OCI-LY7 (cell line): Measurements from ENCODE around the gene KLK11. TPM values are rescaled to one million over a fixed set of nuclear protein-coding genes. Genes with fewer than 3 reads are reported as not detected.

ENCODE experiments used
- BruUV-seq: library from RNA; stranded (reverse); fragments of 400-500 nt; replicated peaks from 2 replicates; lab custom pipeline; 2021; lab: Mats Ljungman, UMichigan
- CTCF ChIA-PET: fragments of 300-600 bp; sonication (Branson Sonifier 250); formaldehyde crosslinking; loops from one replicate; lab custom pipeline; 2022; ENCODE audit warnings: antibody characterized with exemption; ENCODE audit not compliant: unreplicated experiment; lab: Charles Lee
- POLR2A ChIA-PET: fragments of 300-600 bp; sonication (Branson Sonifier 250); formaldehyde crosslinking; loops from one replicate; lab custom pipeline; 2022; ENCODE audit warnings: antibody characterized with exemption; lab: Charles Lee
- DNase-seq: peaks from one replicate; pipeline ENCODE4 v3.0.0-alpha.2; 2015; ENCODE audit warnings: low spot score
- H2AFZ ChIP-seq: fragments of 200-600 bp; sonication (generic), shearing (Covaris generic); 2 replicates; pipeline ENCODE4 v1.6.1; 2014; ENCODE audit warnings: mild to moderate bottlenecking, antibody characterized with exemption, low read length, moderate library complexity
- H3K27ac ChIP-seq: fragments of 200-600 bp; sonication (generic); 2 replicates; pipeline ENCODE4 v1.5.1; 2014; ENCODE audit warnings: mixed run types, low read depth, mild to moderate bottlenecking, moderate library complexity, low read length, inconsistent platforms; ENCODE audit not compliant: poor library complexity, severe bottlenecking
- H3K36me3 ChIP-seq: fragments of 200-600 bp; sonication (generic); 2 replicates; pipeline ENCODE4 v1.6.1; 2014; ENCODE audit warnings: mild to moderate bottlenecking, antibody characterized with exemption, low read length, moderate library complexity, mixed read lengths; ENCODE audit not compliant: insufficient read depth
- H3K4me1 ChIP-seq: fragments of 200-600 bp; sonication (generic); 2 replicates; pipeline ENCODE4 v1.5.1; 2014; ENCODE audit warnings: mild to moderate bottlenecking, low read length; ENCODE audit not compliant: insufficient read depth, poor library complexity, severe bottlenecking
- H3K4me2 ChIP-seq: fragments of 200-600 bp; sonication (generic); 2 replicates; pipeline ENCODE4 v1.6.1; 2014; ENCODE audit warnings: mild to moderate bottlenecking, low read length
- H3K4me3 ChIP-seq: fragments of 200-600 bp; sonication (generic); 2 replicates; pipeline ENCODE4 v1.5.1; 2014; ENCODE audit warnings: mild to moderate bottlenecking, low read depth, low read length; ENCODE audit not compliant: poor library complexity, severe bottlenecking
- H3K79me2 ChIP-seq: fragments of 200-600 bp; sonication (generic); 2 replicates; pipeline ENCODE4 v1.6.1; 2016; ENCODE audit warnings: low read depth, mild to moderate bottlenecking, low read length, moderate library complexity, mixed read lengths; ENCODE audit not compliant: insufficient read depth
- H3K9me2 ChIP-seq: fragments of 200-600 bp; sonication (generic); 2 replicates; pipeline ENCODE4 v1.6.1; 2016; ENCODE audit warnings: mild to moderate bottlenecking, low read length, mixed read lengths; ENCODE audit not compliant: insufficient read depth
- H3K9me3 ChIP-seq: fragments of 200-600 bp; sonication (generic); 2 replicates; pipeline ENCODE4 v1.6.1; 2014; ENCODE audit warnings: mild to moderate bottlenecking, mixed run types, low read length, mixed read lengths
- H4K20me1 ChIP-seq: fragments of 200-600 bp; sonication (generic); 2 replicates; pipeline ENCODE4 v1.6.1; 2014; ENCODE audit warnings: mild to moderate bottlenecking, antibody characterized with exemption, low read length, moderate library complexity, mixed read lengths; ENCODE audit not compliant: insufficient read depth
- EZH2phosphoT487 ChIP-seq: fragments of 200-600 bp; sonication (generic); IDR thresholded peaks from 2 replicates; pipeline ENCODE4 v1.6.1; 2018; ENCODE audit warnings: low read depth, borderline replicate concordance, mild to moderate bottlenecking, mixed run types, antibody characterized with exemption, low read length, moderate library complexity, mixed read lengths
- intact Hi-C: fragments of 100-400 bp; cut with micrococcal nuclease; formaldehyde crosslinking; loops from one replicate; pipeline ENCODE4 v1.10.0; 2022; ENCODE audit not compliant: unreplicated experiment
- total RNA-seq, 2 experiments: library from RNA; depleted of rRNA in 1 of 2; stranded (reverse); fragments of >200 nt in 1 of 2; shearing (Covaris generic) in 1 of 2; gene quantifications; 2 replicates each; pipeline ENCODE4 v1.2.3, GENCODE V29; 2014 to 2022
- TF ChIP-seq, protein P1 (sequence below): fragments of 200-600 bp; sonication (generic); conservative IDR thresholded peaks from 2 replicates; pipeline ENCODE4 v1.5.1; 2014; ENCODE audit warnings: mild to moderate bottlenecking, antibody characterized with exemption, low read length, moderate library complexity, mixed read lengths

KLK11 gene
- total RNA-seq, 2 experiments from 2014 or later = not detected

DNA sequence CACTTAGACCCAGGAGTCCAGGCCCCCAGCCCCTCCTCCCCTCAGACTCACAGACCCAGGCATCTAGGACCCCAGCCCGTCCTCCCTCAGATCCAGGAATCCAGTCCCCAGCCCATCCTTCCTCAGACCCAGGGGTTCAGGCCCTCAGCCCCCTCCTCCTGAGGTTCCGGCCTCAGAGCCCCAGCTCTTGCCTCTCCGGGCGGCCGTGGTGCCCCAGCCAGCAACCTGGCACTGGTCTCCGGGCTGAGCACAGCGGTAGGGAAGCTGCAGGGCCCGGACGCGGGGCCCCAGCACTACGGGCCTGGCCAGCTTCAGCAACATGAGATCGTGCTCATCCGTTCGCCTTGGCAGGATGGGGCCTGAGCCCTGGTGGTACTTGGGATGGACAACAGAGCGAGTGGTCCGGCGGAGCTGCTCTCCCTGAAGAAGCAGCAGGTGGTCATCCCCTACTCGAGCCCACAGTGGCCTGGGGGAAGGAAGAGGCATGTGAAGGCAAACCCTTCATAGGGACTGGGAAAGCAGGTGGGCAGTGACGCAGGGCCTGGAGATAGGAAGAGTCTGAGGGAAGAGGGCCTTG lies 10.6 kb downstream of the KLK11 start:
- TF ChIP-seq, protein P1, sequence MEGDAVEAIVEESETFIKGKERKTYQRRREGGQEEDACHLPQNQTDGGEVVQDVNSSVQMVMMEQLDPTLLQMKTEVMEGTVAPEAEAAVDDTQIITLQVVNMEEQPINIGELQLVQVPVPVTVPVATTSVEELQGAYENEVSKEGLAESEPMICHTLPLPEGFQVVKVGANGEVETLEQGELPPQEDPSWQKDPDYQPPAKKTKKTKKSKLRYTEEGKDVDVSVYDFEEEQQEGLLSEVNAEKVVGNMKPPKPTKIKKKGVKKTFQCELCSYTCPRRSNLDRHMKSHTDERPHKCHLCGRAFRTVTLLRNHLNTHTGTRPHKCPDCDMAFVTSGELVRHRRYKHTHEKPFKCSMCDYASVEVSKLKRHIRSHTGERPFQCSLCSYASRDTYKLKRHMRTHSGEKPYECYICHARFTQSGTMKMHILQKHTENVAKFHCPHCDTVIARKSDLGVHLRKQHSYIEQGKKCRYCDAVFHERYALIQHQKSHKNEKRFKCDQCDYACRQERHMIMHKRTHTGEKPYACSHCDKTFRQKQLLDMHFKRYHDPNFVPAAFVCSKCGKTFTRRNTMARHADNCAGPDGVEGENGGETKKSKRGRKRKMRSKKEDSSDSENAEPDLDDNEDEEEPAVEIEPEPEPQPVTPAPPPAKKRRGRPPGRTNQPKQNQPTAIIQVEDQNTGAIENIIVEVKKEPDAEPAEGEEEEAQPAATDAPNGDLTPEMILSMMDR = no peak
- TF ChIP-seq EZH2phosphoT487 = no peak
- no peak for DNase-seq
- Histone ChIP-seq H3K27ac (no peak overlapping the region), H3K36me3 (no peaks in the 10 kb centered on the region), H3K79me2 (no peaks in the 10 kb centered on the region), H3K9me3 (no peaks in the 10 kb centered on the region), H3K4me1 (no peaks in the 10 kb centered on the region), H3K4me2 (no peak overlapping the region), H2AFZ (no peak overlapping the region), H3K4me3 (no peak overlapping the region), H4K20me1 (no peaks in the 10 kb centered on the region), H3K9me2 (no peaks in the 10 kb centered on the region)
- ChIA-PET POLR2A (no interaction called here), CTCF (no interaction called here)
- intact Hi-C loops = no loop called here
- no TSS peak for BruUV-seq

DNA sequence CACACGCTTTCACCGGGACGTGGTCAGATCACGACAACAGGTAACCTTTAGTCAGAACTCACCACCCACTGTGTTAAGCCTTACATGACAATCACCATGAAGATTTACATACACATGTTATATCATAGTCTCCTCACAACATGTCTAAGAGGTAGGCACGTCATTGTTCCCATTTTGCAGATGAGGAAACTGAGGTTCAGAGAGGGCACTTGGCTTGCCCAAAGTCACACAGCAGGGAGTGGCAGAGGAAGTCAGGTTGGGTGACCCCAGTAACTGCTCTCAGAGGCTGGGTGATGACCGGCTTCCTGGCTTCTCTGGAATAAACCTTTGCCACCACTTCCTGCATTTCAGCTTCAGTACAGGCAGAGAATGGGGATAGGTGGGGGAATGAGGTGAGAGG lies 12.2 kb downstream of the KLK11 start:
- BruUV-seq = no TSS peak
- ChIA-PET CTCF (no interaction called here), POLR2A (no interaction called here)
- Histone ChIP-seq H3K4me1 (no peaks in the 10 kb centered on the region), H3K4me3 (no peak overlapping the region), H3K9me2 (no peaks in the 10 kb centered on the region), H3K4me2 (no peak overlapping the region), H3K79me2 (no peaks in the 10 kb centered on the region), H2AFZ (no peak overlapping the region), H3K9me3 (no peaks in the 10 kb centered on the region), H3K36me3 (no peaks in the 10 kb centered on the region), H3K27ac (no peak overlapping the region), H4K20me1 (no peaks in the 10 kb centered on the region)
- intact Hi-C loops = no loop called here
- DNase-seq = no peak
- TF ChIP-seq, protein P1 = no peak
- TF ChIP-seq EZH2phosphoT487 = no peak

DNA sequence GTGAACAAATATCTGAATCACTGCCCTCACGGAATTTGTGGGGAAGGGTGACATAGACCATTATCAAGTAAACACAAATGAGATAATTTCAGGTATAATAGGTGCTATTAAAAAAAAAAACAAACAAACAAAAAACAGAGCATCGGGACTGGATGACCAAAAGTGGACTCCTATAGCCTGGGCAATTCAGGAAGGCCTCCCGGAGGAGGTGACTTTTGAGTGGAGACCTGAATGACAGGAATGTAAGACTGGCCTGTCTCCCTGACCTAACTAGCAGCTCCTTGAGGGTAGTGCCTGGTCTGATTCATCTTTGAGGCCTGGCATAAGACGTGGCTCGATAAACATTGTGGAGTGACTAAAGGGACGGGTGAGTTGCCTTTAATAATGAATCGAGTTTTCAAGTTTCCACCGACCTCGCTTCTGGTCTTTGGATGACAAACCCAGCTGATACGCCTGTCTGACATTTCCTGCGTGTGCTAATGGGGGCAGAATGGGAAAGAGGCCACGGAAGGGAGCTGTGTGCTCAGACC lies 13.7 kb downstream of the KLK11 start:
- no peak overlapping the region for H3K4me2 ChIP-seq
- H4K20me1 ChIP-seq = no peaks in the 10 kb centered on the region
- H3K9me2 ChIP-seq = no peaks in the 10 kb centered on the region
- H3K9me3 ChIP-seq = no peaks in the 10 kb centered on the region
- DNase-seq = no peak
- H3K27ac ChIP-seq = no peak overlapping the region
- no peaks in the 10 kb centered on the region for H3K36me3 ChIP-seq
- H2AFZ ChIP-seq = no peak overlapping the region
- intact Hi-C loops = no loop called here
- TF ChIP-seq, protein P1 = no peak
- no peak for TF ChIP-seq EZH2phosphoT487
- H3K4me1 ChIP-seq = no peaks in the 10 kb centered on the region
- H3K4me3 ChIP-seq = no peak overlapping the region
- H3K79me2 ChIP-seq = no peaks in the 10 kb centered on the region
- POLR2A ChIA-PET = no interaction called here
- no TSS peak for BruUV-seq
- CTCF ChIA-PET = no interaction called here
